Fibroblast of lung (primary cell): ENCODE measurements around the gene CD151.

Experiments used
- EZH2 ChIP-seq: IDR thresholded peaks from 2 replicates; pipeline ENCODE4 v1.5.1; 2012; ENCODE audit warnings: low read length, control low read depth, mild to moderate bottlenecking; ENCODE audit errors: missing control alignments
- TF ChIP-seq, protein P1 (sequence below), 2 donors: IDR thresholded peaks in 1 of 2; conservative IDR thresholded peaks in 1 of 2; 1 replicate in 1 of 2; 2 replicates in 1 of 2; pipeline ENCODE4 v1.5.1; 2011 to 2012; ENCODE audit warnings: low read length in 2 of 2, control low read depth in 1 of 2, inconsistent platforms in 1 of 2, low read depth in 1 of 2, mild to moderate bottlenecking in 1 of 2

DNA sequence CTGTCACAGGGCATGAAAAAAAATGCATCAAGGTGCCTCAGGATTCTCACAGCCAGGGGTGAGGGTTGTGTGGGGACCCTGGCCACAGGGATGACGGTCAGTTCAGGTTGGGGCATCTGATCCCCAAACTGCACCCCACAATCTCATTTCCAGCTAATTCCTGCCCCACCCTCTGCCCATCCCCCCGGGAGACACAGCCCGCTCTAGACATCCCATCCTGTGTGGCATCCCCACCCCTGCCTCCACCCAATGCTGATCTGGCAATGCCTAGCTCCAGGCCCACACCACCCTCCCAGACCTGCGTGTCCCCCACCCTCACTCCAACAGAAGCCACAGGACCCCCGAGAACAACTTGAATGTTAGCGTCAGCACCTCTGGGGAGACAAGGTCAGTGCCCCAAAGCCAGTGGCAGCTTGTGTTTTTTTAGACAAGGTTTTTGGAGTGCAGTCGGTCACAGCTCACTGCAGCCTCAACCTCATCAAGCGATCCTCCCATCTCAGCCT, 35.2 kb downstream of the CD151 start:
- TF ChIP-seq, protein P1, sequence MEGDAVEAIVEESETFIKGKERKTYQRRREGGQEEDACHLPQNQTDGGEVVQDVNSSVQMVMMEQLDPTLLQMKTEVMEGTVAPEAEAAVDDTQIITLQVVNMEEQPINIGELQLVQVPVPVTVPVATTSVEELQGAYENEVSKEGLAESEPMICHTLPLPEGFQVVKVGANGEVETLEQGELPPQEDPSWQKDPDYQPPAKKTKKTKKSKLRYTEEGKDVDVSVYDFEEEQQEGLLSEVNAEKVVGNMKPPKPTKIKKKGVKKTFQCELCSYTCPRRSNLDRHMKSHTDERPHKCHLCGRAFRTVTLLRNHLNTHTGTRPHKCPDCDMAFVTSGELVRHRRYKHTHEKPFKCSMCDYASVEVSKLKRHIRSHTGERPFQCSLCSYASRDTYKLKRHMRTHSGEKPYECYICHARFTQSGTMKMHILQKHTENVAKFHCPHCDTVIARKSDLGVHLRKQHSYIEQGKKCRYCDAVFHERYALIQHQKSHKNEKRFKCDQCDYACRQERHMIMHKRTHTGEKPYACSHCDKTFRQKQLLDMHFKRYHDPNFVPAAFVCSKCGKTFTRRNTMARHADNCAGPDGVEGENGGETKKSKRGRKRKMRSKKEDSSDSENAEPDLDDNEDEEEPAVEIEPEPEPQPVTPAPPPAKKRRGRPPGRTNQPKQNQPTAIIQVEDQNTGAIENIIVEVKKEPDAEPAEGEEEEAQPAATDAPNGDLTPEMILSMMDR (conservative IDR thresholded peaks at IDR 0.05 in 1 of 2, IDR thresholded peaks at IDR 0.05 in 1 of 2; ENCODE audit: low read depth in 1 of 2, low read length in 2 of 2): no peak
- no peak for TF ChIP-seq EZH2
